Measurements from ENCODE around the gene SSX2IP. TPM values are rescaled to one million over a fixed set of nuclear protein-coding genes. Genes with fewer than 3 reads are reported as not detected.

Gene SSX2IP
- total and polyA plus RNA-seq, 9 of the 15 experiments (the other 6 are each of a cell fraction or from before 2014, with no cell fraction given) = 20.6 to 96.7 (median 61.7) TPM

- no peak for TF ChIP-seq CTBP1 (IDR thresholded peaks at IDR 0.05; ENCODE audit: borderline replicate concordance)
- no peak for TF ChIP-seq ZNF511 (CRISPR knock-in tag; IDR thresholded peaks at IDR 0.05)
These were observed 47.3 kb upstream of the SSX2IP start (continued) for GRCh38 chr1:84737590-84737989.

GRCh38 chr1:84736944-84737343 lies 46.7 kb upstream of the SSX2IP start:
- 89% methylated on average over 3 of the region's 3 CpGs for WGBS (ENCODE audit: insufficient coverage, low coverage, missing lambda C conversion rate)

GRCh38 chr1:84736445-84736844 lies 46.2 kb upstream of the SSX2IP start:
- H3K4me3 ChIP-seq = no peak overlapping the region
- no TSS peak for BruUV-seq (replicated peaks)
- no peaks in the 10 kb centered on the region for H3K36me3 ChIP-seq (ENCODE audit: control insufficient read depth, insufficient read depth, low read length)
- H3K4me1 ChIP-seq (replicated peaks in 1 of 2; ENCODE audit: control insufficient read depth in 2 of 2, insufficient read depth in 2 of 2, low read length in 2 of 2) = peaks cover 0 to 5% of the 10 kb centered on the region in 2 experiments; a peak in 1 of 5 replicates
- 0 out of 2 replicates have a peak overlapping the region, but pooled peaks have one; percentile 8 for H2AFZ ChIP-seq (ENCODE audit: low read depth, low read length)
- no peak overlapping the region for H3K9ac ChIP-seq (ENCODE audit: insufficient read depth in 1 of 2, low read depth in 2 of 2, low read length in 2 of 2)
- H4K20me1 ChIP-seq (replicated peaks; ENCODE audit: control insufficient read depth, insufficient read depth, low read length) = no peaks in the 10 kb centered on the region
- CTCF ChIA-PET (ENCODE audit: low intra/inter-chr PET ratio) = no interaction called here
- no peaks in the 10 kb centered on the region; the same call in 1 of the 2 replicates for H3K9me3 ChIP-seq (replicated peaks; ENCODE audit: control insufficient read depth, insufficient read depth, low read depth, low read length)
- H3K27me3 ChIP-seq (ENCODE audit: control insufficient read depth in 2 of 2, insufficient read depth in 2 of 2, low read length in 2 of 2) = no peaks in the 10 kb centered on the region
- ATAC-seq = no peak
- H3K4me2 ChIP-seq (ENCODE audit: insufficient read depth, low read length) = no peak overlapping the region
- no peaks in the 10 kb centered on the region for H3K9me1 ChIP-seq (ENCODE audit: control insufficient read depth, insufficient read depth, low read length)
- in situ Hi-C loops (cut with MboI) (no loop called here), intact Hi-C loops (cut with micrococcal nuclease) (no loop called here)
- H3K79me2 ChIP-seq (ENCODE audit: control insufficient read depth, insufficient read depth, low read length) = no peaks in the 10 kb centered on the region
- no peak for FAIRE-seq
- POLR2A ChIA-PET = no interaction called here
- no peak overlapping the region for H3K27ac ChIP-seq (ENCODE audit: extremely low read depth, low read depth, low read length)
- DNase-seq (ENCODE audit: extremely low read depth in 1 of 4, low spot score in 3 of 4) = no peak
- TF ChIP-seq ETV6 (IDR thresholded peaks at IDR 0.05; ENCODE audit: borderline replicate concordance in 1 of 2, low read depth in 2 of 2, low read length in 1 of 2) = no peak
- no peak for TF ChIP-seq ETV6 (CRISPR knock-in tag; IDR thresholded peaks at IDR 0.05; ENCODE audit: borderline replicate concordance)
- peak; percentile 92 for TF ChIP-seq SPI1 (IDR thresholded peaks at IDR 0.05; ENCODE audit: borderline replicate concordance, low read depth, low read length)

More at GRCh38 chr1:84736944-84737343, 46.7 kb upstream of the SSX2IP start:
- DNase-seq (ENCODE audit: extremely low read depth in 1 of 4, low spot score in 3 of 4) (no peak), ATAC-seq (no peak), FAIRE-seq (no peak)
- no peaks in the 10 kb centered on the region for H3K36me3 ChIP-seq (ENCODE audit: control insufficient read depth, insufficient read depth, low read length)
- no peak overlapping the region for H3K4me3 ChIP-seq
- in situ Hi-C loops (cut with MboI) (no loop called here), intact Hi-C loops (cut with micrococcal nuclease) (no loop called here)
- no peaks in the 10 kb centered on the region; the same call in 1 of the 2 replicates for H3K9me3 ChIP-seq (replicated peaks; ENCODE audit: control insufficient read depth, insufficient read depth, low read depth, low read length)
- CTCF ChIA-PET (ENCODE audit: low intra/inter-chr PET ratio) = no interaction called here
- H3K9ac ChIP-seq (ENCODE audit: insufficient read depth in 1 of 2, low read depth in 2 of 2, low read length in 2 of 2) = no peak overlapping the region
- H3K79me2 ChIP-seq (ENCODE audit: control insufficient read depth, insufficient read depth, low read length) = no peaks in the 10 kb centered on the region
- 0 out of 5 replicates have a peak, but pooled peaks cover 0 to 1% of the 10 kb centered on the region in 2 experiments for H3K27me3 ChIP-seq (ENCODE audit: control insufficient read depth in 2 of 2, insufficient read depth in 2 of 2, low read length in 2 of 2)
- H3K4me2 ChIP-seq (ENCODE audit: insufficient read depth, low read length) = no peak overlapping the region
- H3K27ac ChIP-seq (ENCODE audit: extremely low read depth, low read depth, low read length) = no peak overlapping the region
- POLR2A ChIA-PET = interaction anchor here (1.0 kb wide), 1 partner anchor 14 kb away, joined by 3 read pairs; no protein-coding TSS in a partner anchor
- no TSS peak for BruUV-seq (replicated peaks)
- no peaks in the 10 kb centered on the region for H3K9me1 ChIP-seq (ENCODE audit: control insufficient read depth, insufficient read depth, low read length)
- TF ChIP-seq NFIX (CRISPR knock-in tag; IDR thresholded peaks at IDR 0.05; ENCODE audit: low read depth) (no peak), ZNF324 (CRISPR knock-in tag; IDR thresholded peaks at IDR 0.05) (no peak)
- H3K4me1 ChIP-seq (replicated peaks in 1 of 2; ENCODE audit: control insufficient read depth in 2 of 2, insufficient read depth in 2 of 2, low read length in 2 of 2) = peaks cover 0 to 5% of the 10 kb centered on the region in 2 experiments; a peak in 1 of 5 replicates
- H4K20me1 ChIP-seq (replicated peaks; ENCODE audit: control insufficient read depth, insufficient read depth, low read length) = no peaks in the 10 kb centered on the region
- 0 out of 2 replicates have a peak overlapping the region, but pooled peaks have one; percentile 8 for H2AFZ ChIP-seq (ENCODE audit: low read depth, low read length)

All from K562 (cell line).